ENCODE measurements around the gene CHPF2.
A peak's percentile ranks its signal among the peaks of the same experiment; 100 is the strongest.

CHPF2 gene

GRCh38 chr7:151206914-151207313, 25.4 kb upstream of the CHPF2 start:
- peak; percentile 46 for DNase-seq (ENCODE audit: low spot score)

DNA sequence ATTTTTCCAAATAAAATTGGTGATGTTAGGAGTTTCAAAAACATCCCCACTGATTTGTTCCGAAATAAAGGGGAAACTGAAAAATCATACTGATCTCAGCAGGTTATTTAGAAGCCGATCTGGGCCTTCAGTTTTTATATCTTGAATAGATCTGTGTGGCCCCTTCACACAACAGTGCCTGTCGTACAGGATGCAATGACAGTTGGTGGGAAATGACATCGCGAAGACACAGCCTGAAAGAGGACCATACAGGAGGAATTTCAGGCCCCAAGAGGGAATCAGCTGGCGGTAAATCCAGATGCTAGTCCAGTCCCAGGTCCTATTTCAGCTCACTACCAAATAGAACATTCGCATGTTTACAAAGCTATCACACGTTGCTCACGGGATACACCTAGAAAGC, 25.0 kb upstream of the CHPF2 start:
- no peak for DNase-seq (ENCODE audit: low spot score)

DNA sequence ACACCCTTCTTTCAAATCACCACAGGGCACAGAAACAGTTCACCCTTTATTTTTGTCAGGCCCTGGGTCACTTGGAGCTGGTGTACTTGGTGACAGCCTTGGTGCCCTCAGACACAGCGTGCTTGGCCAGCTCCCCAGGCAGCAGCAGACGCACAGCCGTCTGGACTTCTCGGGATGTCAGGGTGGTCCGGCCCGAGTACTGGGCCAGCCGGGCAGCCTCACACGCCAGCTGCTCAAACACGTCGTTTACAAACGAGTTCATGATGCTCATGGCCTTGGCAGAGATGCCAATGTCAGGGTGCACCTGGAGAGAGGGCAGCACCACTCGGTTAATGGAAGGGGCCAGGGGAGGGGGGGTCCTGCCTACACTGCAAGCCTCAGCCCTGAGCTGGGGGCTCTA, 24.5 kb upstream of the CHPF2 start:
- no peak for DNase-seq (ENCODE audit: low spot score)

DNA sequence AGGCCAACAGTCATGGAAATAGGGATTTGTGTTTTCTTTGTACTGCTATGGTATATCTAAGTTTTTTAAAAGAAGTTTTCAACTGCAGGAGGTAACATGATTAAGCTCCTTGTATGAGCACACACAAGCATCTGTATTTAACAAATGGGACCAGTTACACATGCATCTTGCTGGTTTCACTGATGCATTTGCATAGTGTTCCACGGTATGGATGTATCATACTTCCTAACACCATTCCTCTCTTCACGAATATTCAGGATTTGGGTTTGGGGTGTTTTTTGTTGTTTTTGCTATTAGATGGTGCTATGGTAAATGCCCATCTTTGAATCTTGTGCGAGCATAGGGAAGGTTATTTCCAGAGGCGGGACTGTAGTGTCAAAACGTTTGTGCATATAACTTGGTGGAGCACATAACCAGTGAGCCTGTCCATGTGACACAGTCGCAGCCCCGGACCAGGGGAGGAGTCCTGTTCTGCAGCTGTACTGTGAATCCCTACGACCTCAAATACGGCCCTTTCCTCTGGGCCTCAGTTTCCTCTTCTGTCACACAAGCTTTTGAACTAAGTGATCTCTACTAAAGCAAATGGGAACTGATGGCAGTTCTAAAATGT, 23.9 kb upstream of the CHPF2 start:
- DNase-seq (ENCODE audit: low spot score), result no peak

GRCh38 chr7:151209588-151209987, 22.7 kb upstream of the CHPF2 start:
- no peak for DNase-seq (ENCODE audit: low spot score)

GRCh38 chr7:151210087-151210854, 22.0 kb upstream of the CHPF2 start, which contains the start of gene H2BK1:
TSS of gene H2BK1 (minus strand) at chr7:151210488. CDS start at chr7:151210318, 170 bp downstream.
- no peak for DNase-seq (ENCODE audit: low spot score)

DNA sequence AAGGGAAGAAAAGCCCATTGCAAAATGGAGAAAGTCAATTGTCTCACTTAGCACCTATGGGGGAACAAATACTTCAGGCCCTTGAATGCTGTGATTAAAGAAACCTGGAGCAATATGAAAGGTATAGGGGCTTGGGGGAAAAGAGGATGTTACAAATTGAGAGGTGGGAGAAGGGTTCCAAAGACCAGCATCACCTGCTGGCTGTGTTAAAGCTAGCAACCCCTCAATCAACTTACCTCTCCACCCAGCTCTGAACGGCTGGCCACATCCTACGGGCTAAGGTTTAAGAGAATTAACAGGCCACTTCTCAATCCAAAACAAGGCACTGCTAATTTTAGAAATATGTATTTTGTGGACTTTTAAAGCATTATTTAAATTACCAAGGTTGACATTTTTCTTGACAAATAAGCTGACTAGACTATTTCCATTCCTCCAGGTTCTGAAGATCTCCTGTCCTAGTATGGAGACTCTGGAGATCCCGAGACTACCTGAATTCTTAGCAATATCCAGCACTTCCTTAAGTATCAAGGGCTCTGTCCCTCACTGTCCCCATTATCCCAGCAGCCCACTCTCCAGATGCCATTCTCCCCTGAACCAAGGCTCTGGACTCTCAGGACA, 21.0 kb upstream of the CHPF2 start:
- DNase-seq (ENCODE audit: low spot score), result no peak

DNA sequence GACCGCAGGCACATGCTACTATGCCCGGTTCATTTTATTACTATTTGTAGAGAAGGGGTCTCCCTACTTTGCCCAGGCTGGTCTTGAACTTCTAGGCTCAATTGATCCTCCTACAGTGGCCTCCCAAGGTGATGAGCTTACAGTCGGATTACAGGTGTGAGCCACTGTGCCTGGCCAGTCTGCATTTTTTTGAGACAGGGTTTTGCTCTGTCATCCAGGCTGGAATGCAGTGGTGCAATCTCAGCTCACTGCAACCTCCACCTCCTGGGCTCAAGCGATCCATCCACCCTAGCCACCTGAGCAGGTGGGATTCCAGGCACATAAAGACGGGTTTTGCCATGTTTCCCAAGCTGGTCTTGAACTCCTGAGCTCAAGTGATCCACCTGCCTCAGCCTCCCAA, 19.7 kb upstream of the CHPF2 start:
- DNase-seq (ENCODE audit: low spot score), result no peak

DNA sequence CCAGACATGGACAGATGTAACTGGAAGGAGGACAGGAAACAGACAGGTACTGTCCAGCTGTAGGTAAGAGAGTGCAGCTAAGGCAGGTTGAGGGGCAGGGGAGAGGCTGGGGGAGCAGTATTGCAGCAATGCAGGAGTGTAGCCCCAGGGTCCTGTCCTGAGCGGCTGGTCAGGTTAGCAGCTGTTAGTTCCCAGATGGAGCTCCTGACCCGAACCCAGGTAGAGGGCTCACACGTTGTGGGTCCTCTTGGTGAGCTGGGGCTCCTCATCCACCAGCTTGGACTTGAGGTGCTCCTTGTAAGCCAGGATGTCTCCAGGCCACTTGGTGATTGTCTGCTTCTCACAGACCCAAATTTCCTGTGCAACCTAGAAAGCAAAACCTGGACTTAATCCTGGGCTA, 18.5 kb upstream of the CHPF2 start:
- no peak for DNase-seq (ENCODE audit: low spot score)

- DNase-seq (ENCODE audit: low spot score), result no peak
Measured at GRCh38 chr7:151215396-151215795, 16.9 kb upstream of the CHPF2 start.

GRCh38 chr7:151218170-151218569, 14.1 kb upstream of the CHPF2 start:
- no peak for DNase-seq (ENCODE audit: low spot score)

DNA sequence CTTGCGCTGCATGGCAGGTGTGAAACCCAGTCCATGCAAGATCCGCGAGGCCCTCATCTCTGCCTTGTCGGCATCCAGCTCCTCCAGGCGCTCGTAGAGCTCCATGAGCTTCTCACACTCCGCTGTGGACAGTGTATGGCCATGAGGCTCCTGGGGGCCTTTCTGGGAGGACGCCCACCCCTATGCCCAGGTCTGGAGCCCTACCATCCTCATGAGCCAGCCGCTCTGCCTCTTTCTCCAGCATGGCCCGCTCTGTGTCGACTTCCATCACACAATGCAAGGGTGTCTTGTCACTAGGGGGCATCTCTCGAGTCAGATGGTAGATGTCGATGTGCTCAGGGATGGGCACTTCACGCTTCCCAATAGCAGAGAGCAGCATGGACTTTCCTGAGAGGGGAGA, 8.6 kb upstream of the CHPF2 start:
- no peak for DNase-seq (ENCODE audit: low spot score)

DNA sequence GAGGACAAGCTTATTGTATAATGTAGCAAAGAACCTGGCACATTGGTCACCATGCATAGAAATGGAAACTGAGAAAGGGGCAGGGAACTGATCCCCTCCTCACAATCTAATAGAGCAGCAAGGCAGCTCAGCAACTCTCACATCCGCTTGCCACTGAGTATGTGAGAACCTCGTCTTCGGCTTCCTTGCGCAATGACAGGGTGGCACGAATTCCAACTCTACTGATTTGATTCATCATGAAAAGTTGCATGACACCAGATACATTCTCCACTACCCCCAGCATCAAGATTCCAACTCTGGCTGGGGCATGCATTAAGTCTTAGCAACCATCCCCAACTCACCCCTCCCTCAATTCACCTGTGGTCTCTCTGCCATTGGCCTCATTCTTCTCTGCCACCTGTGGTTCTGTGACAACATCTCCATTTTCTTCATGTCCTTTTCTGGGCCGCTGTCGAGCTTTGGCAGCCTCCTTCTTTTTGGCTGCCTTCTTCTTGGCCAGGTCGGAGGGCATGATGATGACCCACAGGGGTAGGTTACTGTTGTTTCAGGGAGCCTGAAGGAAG, 6.3 kb upstream of the CHPF2 start:
- DNase-seq (ENCODE audit: low spot score), result no peak

DNA sequence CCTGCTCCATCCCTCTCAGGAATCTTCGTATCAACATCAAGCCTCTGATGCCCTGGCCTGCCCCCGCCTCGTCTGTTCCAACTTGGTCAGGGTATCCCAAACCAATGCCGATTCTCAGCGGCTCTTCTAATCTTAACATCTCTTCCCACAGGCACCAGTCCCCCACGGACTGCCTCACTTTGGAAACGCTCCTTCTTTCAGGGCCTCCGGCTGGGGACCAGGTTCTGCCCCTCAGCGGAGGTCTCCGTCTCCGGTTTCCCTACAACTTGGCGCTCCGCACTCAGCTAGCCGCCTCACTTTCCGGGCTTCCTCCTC, 5.8 kb upstream of the CHPF2 start:
- DNase-seq (ENCODE audit: low spot score), result no peak

DNA sequence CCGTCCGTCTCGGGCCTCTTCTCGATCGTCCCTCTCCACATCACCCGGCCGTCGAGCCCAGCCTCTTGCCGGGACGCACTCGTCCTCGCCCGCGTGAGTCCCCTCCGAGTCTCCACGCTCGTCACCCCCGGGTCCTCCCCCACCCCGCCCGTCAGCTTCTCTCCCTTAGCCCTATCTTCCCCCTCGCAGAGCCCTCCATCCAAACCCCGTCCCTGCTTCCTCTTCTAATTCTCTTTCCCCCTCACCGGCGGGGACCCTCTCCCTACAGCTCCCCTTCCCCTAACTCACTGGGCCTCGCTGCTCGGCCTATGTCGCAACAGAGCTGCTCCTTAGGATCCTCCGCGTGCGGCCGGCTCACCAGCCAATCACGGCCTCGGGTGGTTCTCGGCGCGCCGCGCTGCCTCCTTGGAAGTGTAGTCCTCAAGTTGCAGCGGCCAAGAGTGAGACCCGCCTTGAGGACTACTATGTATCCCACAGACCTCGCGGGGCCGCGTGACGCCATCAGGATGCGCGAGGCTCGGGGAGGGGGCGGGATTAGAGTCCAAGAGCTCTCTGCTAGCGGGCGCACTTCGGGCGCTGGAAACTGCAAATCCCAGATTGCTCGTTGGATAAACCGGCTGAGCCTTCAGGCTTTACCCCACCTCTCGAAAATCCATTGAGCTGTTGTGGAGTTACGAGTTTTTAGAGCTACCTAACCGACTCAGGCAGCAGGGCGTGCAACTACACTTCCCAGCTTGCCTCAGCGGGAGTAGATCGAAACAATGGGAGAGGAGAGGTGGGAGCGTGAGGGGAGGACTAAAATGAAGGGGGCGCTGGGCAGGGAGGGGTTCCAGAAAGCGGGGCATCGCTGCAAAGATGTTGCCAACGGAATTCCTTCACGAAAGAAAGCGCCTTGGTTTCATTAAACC, 5.2 kb upstream of the CHPF2 start, which contains the start of gene ABCF2:
Gene ABCF2, minus strand, starts transcription at position 331 of the 908 bp plus-strand sequence. CDS start 747 bp downstream, outside the sequence.
- peak; percentile 96 for DNase-seq (ENCODE audit: low spot score)

GRCh38 chr7:151228024-151228866, 4.0 kb upstream of the CHPF2 start:
- DNase-seq (ENCODE audit: low spot score), result no peak

DNA sequence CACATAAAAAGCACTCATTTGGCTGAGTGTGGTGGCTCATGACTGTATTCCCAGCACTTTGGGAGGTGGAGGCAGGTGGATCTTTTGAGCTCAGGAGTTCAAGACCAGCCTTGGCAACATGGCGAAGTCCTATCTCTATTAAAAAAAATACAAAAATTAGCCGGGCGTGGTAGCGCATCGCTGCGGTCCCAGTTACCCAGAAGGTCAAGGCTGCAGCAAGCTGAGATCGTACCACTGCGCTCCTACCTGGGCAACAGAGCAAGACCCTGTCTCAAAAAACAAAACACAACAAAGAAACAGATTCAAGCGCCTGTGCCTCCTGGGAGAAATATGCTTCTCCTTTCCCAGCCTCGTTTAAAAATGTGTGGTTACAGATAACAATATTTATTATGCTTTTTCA, 3.0 kb upstream of the CHPF2 start:
- DNase-seq (ENCODE audit: low spot score), result no peak

- no peak for DNase-seq (ENCODE audit: low spot score)
Measured at GRCh38 chr7:151231080-151231479, 1.2 kb upstream of the CHPF2 start.

GRCh38 chr7:151232917-151233701, 826 bp downstream of the CHPF2 start:
- peak; percentile 57 for DNase-seq (ENCODE audit: low spot score)

- no peak for DNase-seq (ENCODE audit: low spot score)
Measured at GRCh38 chr7:151233804-151234203, 1.5 kb downstream of the CHPF2 start.

Measured in SW480 (cell line).